Measurements from ENCODE around the gene EGFL6. TPM values are rescaled to one million over a fixed set of nuclear protein-coding genes. Genes with fewer than 3 reads are reported as not detected.
A peak's percentile ranks its signal among the peaks of the same experiment; 100 is the strongest.
"Not testable (repeated sequence)": the region's sequence is repeated elsewhere in the genome, so short reads cannot be mapped to it uniquely, and the experiment has no call there.

Gene EGFL6
- total RNA-seq, 1 donor from 2014 or later: not detected

- DNase-seq (ENCODE audit: extremely low spot score, unreplicated experiment): no peak
- TF ChIP-seq, protein P1, sequence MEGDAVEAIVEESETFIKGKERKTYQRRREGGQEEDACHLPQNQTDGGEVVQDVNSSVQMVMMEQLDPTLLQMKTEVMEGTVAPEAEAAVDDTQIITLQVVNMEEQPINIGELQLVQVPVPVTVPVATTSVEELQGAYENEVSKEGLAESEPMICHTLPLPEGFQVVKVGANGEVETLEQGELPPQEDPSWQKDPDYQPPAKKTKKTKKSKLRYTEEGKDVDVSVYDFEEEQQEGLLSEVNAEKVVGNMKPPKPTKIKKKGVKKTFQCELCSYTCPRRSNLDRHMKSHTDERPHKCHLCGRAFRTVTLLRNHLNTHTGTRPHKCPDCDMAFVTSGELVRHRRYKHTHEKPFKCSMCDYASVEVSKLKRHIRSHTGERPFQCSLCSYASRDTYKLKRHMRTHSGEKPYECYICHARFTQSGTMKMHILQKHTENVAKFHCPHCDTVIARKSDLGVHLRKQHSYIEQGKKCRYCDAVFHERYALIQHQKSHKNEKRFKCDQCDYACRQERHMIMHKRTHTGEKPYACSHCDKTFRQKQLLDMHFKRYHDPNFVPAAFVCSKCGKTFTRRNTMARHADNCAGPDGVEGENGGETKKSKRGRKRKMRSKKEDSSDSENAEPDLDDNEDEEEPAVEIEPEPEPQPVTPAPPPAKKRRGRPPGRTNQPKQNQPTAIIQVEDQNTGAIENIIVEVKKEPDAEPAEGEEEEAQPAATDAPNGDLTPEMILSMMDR (IDR thresholded peaks at IDR 0.05): no peak
- Mint-ChIP-seq H3K9me3 (ENCODE audit: unreplicated experiment) (no peaks in the 10 kb centered on the region), H3K27me3 (ENCODE audit: unreplicated experiment) (no peaks in the 10 kb centered on the region), H3K4me1 (ENCODE audit: unreplicated experiment) (peaks cover 12% of the 10 kb centered on the region), H3K4me3 (ENCODE audit: unreplicated experiment) (no peak overlapping the region), H3K36me3 (ENCODE audit: unreplicated experiment) (peaks cover 9% of the 10 kb centered on the region), H3K27ac (ENCODE audit: unreplicated experiment) (no peak overlapping the region)
Measured at GRCh38 chrX:13662355-13662791, 93.0 kb downstream of the EGFL6 start.

GRCh38 chrX:13664020-13664419 is 94.6 kb downstream of the EGFL6 start:
- Mint-ChIP-seq H3K27me3 (ENCODE audit: unreplicated experiment) (no peaks in the 10 kb centered on the region), H3K36me3 (ENCODE audit: unreplicated experiment) (peaks cover 9% of the 10 kb centered on the region), H3K4me3 (ENCODE audit: unreplicated experiment) (no peak overlapping the region), H3K9me3 (ENCODE audit: unreplicated experiment) (no peaks in the 10 kb centered on the region), H3K4me1 (ENCODE audit: unreplicated experiment) (peaks cover 15% of the 10 kb centered on the region), H3K27ac (ENCODE audit: unreplicated experiment) (no peak overlapping the region)
- TF ChIP-seq, protein P1 (IDR thresholded peaks at IDR 0.05): no peak
- no peak for DNase-seq (ENCODE audit: extremely low spot score, unreplicated experiment)

DNA sequence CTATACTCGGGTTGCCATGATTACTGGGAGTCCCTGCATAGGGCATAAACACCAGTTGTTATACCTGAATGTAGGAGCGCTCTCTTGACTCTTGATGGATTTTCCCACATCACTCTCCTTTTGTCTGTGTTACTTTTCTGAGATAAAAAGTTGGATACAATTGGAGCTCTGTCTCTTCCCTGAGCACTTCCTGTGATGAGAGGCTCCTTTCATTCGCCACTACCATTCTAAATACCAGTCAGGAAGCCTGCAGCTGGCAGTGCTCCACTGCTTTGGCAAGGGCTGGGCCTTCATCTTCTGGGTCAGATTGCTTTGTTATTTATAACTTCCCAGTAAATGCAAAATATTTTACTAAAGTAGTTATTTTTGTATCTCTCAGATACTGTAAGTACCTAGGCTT is 97.4 kb downstream of the EGFL6 start:
- Mint-ChIP-seq H3K9me3 (ENCODE audit: unreplicated experiment) (no peaks in the 10 kb centered on the region), H3K4me3 (ENCODE audit: unreplicated experiment) (no peak overlapping the region), H3K27ac (ENCODE audit: unreplicated experiment) (peak overlapping the region; percentile 62), H3K36me3 (ENCODE audit: unreplicated experiment) (peaks cover 12% of the 10 kb centered on the region), H3K27me3 (ENCODE audit: unreplicated experiment) (no peaks in the 10 kb centered on the region), H3K4me1 (ENCODE audit: unreplicated experiment) (peaks cover 20% of the 10 kb centered on the region)
- DNase-seq (ENCODE audit: extremely low spot score, unreplicated experiment): no peak
- TF ChIP-seq, protein P1 (IDR thresholded peaks at IDR 0.05): no peak

DNA sequence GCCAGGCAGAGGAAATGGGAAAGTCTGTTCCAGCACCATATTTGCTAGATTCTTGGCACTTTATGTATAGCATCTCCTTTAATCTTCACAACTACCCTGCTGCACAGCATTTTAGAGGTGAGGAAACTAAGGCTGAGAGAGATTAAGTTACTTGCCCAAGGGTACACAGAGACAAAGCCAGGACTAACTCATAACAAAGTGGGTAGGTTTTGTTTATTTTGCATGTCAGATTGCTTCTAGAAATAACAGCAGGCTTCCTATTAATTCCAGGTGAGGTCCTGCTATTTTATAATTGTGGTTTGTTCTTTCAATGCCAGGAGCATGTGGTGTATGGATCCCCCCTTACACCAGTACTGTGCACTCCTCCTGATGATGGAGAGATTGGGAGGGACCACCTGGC is 98.5 kb downstream of the EGFL6 start:
- Mint-ChIP-seq H3K27me3 (ENCODE audit: unreplicated experiment) (no peaks in the 10 kb centered on the region), H3K4me1 (ENCODE audit: unreplicated experiment) (peaks cover 20% of the 10 kb centered on the region), H3K4me3 (ENCODE audit: unreplicated experiment) (no peak overlapping the region), H3K27ac (ENCODE audit: unreplicated experiment) (no peak overlapping the region), H3K9me3 (ENCODE audit: unreplicated experiment) (no peaks in the 10 kb centered on the region), H3K36me3 (ENCODE audit: unreplicated experiment) (peaks cover 8% of the 10 kb centered on the region)
- DNase-seq (ENCODE audit: extremely low spot score, unreplicated experiment): no peak
- TF ChIP-seq, protein P1 (IDR thresholded peaks at IDR 0.05): no peak

- H3K9me3 Mint-ChIP-seq (ENCODE audit: unreplicated experiment): no peaks in the 10 kb centered on the region
- H3K27me3 Mint-ChIP-seq (ENCODE audit: unreplicated experiment): no peaks in the 10 kb centered on the region
- H3K27ac Mint-ChIP-seq (ENCODE audit: unreplicated experiment): peak overlapping the region; percentile 92
- peaks cover 20% of the 10 kb centered on the region for H3K4me1 Mint-ChIP-seq (ENCODE audit: unreplicated experiment)
- no peak for DNase-seq (ENCODE audit: extremely low spot score, unreplicated experiment)
- TF ChIP-seq, protein P1 (IDR thresholded peaks at IDR 0.05): no peak
- peaks cover 2% of the 10 kb centered on the region for H3K36me3 Mint-ChIP-seq (ENCODE audit: unreplicated experiment)
- peak overlapping the region; percentile 50 for H3K4me3 Mint-ChIP-seq (ENCODE audit: unreplicated experiment)
Measured at GRCh38 chrX:13669246-13669737, 99.9 kb downstream of the EGFL6 start.

DNA sequence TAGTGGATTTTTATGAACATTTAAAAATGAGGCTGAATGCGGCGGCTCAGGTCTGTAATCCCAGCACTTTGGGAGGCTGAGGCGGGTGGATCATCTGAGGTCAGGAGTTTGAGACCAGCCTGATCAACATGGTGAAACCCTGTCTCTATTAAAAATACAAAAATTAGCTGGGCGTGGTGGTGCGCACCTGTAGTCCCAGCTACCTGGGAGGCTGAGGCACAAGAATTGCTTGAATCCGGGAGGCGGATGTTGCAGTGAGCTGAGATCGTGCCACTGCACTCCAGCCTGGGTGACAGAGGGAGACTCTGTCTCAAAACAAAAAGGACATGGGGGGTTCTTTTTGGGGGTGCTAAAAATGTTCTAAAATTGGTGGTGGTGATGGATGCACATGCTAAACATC is 100.4 kb downstream of the EGFL6 start:
- H3K4me3 Mint-ChIP-seq (ENCODE audit: unreplicated experiment): not testable (repeated sequence)

More for the DNA sequence above, 100.4 kb downstream of the EGFL6 start:
- not testable (repeated sequence) for H3K9me3 Mint-ChIP-seq (ENCODE audit: unreplicated experiment); H3K36me3 Mint-ChIP-seq (ENCODE audit: unreplicated experiment); H3K27me3 Mint-ChIP-seq (ENCODE audit: unreplicated experiment); DNase-seq (ENCODE audit: extremely low spot score, unreplicated experiment)
- H3K27ac Mint-ChIP-seq (ENCODE audit: unreplicated experiment): peak overlapping the region; percentile 92
- H3K4me1 Mint-ChIP-seq (ENCODE audit: unreplicated experiment): peaks cover 20% of the 10 kb centered on the region

Data from osteocyte (in vitro differentiated cells).